M059J (cell line): Measurements from ENCODE around the gene NUP85. TPM values are rescaled to one million over a fixed set of nuclear protein-coding genes. Genes with fewer than 3 reads are reported as not detected.
"Not testable (repeated sequence)": the region's sequence is repeated elsewhere in the genome, so short reads cannot be mapped to it uniquely, and the experiment has no call there.

Experiments
- DNase-seq: peaks from one replicate; pipeline ENCODE4 v3.0.0-alpha.2; 2012; ENCODE audit warnings: low read depth
- total RNA-seq: library from RNA; depleted of rRNA; stranded (reverse); fragments of >200 nt; shearing (Covaris generic); gene quantifications from 2 replicates; pipeline ENCODE4 v1.2.3, GENCODE V29; 2014

The NUP85 gene
- total RNA-seq, 1 experiment from 2014 or later: 42.4 TPM

- DNase-seq: no peak
These were observed 35.6 kb downstream of the NUP85 start for GRCh38 chr17:75241143-75241430.

DNA sequence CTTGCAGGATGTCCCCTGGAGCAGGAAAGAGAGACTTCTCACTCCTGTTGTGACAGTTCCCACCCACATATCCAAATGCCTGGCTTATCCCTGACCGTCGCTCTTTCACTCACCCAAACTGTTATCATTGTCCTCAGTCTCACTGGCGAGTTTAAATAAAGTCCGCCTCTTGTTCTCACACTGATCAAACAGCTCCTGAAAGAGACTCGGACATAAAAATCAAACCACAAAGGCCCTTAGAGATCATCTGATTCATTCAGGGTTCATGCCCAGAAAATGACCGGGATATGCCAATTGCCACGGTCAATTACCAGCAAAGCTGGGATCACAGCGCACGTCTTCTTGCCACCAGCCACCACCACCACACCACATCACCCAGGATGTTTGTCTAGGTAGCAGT, 36.0 kb downstream of the NUP85 start:
- no peak for DNase-seq

DNA sequence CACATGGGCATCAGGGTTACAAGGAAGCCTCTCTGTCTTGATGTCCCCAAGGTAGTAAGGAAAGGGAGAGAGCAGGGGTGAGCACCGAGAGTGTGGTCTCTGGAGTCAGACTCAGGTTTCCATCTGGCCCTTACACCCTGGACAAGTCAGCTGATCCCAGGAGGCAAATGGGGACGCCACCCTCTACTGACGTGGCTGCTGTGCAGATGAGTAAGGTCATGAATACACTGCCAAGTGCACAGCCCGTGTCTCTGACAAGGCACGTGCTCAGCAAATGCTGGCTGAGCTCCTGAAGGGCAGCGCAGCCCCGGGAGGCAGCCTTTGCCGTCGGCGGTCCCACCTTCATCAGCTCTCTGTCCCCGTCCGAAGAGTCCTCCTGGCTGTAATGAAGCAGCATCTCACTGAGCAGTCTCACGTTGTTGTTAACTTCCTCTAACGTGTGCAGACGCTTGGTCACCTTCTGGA, 36.5 kb downstream of the NUP85 start:
- DNase-seq: no peak

- DNase-seq: no peak
These were observed 37.1 kb downstream of the NUP85 start for GRCh38 chr17:75242461-75243042.

GRCh38 chr17:75244133-75244866, 38.8 kb downstream of the NUP85 start:
- no peak for DNase-seq

GRCh38 chr17:75245011-75245410, 39.5 kb downstream of the NUP85 start:
- no peak for DNase-seq

DNA sequence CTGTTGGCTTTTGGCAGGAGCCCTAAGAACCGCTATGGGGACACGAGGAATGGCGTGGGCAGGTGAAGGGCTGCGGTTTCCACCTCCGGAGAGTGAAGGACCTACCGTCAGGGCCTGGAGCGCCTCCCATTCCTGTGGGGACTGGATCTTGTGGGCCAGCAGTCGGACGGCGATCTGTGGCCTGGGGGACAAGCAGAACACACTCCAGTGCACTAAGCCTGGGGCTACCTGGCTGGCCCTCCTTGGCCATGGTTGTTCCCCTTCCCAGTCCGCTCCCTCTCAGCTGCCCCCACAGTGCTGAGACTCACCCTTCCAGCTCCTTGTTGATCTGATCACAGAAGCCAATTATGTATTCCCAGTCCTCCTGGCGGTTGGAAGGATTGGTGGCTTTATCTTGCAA, 40.9 kb downstream of the NUP85 start:
- no peak for DNase-seq

- DNase-seq: no peak
These were observed 44.1 kb downstream of the NUP85 start for GRCh38 chr17:75249564-75249963.

DNA sequence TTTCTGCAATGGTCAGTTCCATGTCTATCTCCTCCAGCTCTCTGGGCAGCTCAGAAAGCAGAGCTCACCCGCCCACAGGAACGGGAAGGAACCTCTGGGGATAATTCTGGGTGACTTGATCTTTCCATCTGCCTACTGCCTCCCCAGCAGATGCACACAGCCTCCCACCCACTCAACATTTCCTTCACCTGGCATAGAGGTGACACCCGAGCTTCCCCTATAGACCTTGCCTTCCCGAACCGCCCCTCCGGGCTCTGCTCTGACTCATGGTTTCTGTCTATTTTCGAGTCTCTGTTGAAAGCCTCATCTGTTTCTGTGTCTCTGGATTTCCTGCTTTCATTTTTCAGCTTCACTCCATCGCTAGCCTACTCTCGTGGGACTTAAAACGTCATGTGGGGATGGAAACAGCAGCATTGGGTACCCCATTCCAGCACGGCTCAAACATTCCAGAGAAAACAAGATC, 44.6 kb downstream of the NUP85 start:
- no peak for DNase-seq

DNA sequence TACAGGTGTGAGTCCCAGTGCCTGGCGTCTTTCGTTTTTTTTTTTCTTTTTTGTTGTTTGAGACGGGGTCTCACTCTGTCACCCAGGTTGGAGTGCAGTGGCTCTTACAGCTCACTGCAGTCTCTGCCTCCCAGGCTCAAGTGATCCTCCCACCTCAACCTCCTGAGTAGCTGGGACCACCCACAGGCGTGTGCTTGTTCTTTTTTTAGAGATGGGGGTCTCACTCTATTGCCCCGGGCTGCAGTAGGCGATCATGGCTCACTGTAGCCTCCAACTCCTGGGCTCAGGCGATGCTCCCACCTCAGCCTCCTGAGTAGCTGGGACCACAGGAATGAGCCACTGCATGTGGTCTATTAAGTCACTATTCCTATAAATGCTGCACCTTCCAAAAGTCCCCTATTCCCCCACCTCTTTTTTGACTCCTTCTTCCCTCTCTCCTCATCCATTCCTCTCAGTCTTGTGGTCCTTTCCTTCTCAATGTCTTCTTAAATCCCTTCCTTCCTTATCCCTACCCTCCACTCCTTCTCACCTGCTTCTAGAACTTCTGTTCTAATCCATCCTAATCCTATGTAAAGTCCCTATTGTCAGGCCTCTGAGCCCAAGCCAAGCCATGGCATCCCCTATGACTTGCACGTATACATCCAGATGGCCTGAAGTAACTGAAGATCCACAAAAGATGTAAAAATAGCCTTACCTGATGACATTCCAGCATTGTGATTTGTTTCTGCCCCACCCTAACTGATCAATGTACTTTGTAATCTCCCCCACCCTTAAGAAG, 46.7 kb downstream of the NUP85 start:
- no peak for DNase-seq

- not testable (repeated sequence) for DNase-seq
These were observed 50.6 kb downstream of the NUP85 start for GRCh38 chr17:75255954-75256698.

- DNase-seq: not testable (repeated sequence)
These were observed 51.7 kb downstream of the NUP85 start for GRCh38 chr17:75257228-75257627.

GRCh38 chr17:75260641-75261335, 55.3 kb downstream of the NUP85 start:
- no peak for DNase-seq

GRCh38 chr17:75261336-75262111, 56.0 kb downstream of the NUP85 start, which contains the start of the genes GGA3 and MRPS7:
TSS of gene GGA3 (minus strand) at chr17:75261606. CDS start at chr17:75261587, 19 bp downstream.
TSS of gene MRPS7 (plus strand) at chr17:75261879. CDS start at chr17:75261901, 22 bp downstream.
- peak; percentile 87 for DNase-seq

GRCh38 chr17:75262112-75262606, 56.7 kb downstream of the NUP85 start:
- DNase-seq: peak; percentile 46

- no peak for DNase-seq
These were observed 57.6 kb downstream of the NUP85 start for GRCh38 chr17:75263055-75263454.

DNA sequence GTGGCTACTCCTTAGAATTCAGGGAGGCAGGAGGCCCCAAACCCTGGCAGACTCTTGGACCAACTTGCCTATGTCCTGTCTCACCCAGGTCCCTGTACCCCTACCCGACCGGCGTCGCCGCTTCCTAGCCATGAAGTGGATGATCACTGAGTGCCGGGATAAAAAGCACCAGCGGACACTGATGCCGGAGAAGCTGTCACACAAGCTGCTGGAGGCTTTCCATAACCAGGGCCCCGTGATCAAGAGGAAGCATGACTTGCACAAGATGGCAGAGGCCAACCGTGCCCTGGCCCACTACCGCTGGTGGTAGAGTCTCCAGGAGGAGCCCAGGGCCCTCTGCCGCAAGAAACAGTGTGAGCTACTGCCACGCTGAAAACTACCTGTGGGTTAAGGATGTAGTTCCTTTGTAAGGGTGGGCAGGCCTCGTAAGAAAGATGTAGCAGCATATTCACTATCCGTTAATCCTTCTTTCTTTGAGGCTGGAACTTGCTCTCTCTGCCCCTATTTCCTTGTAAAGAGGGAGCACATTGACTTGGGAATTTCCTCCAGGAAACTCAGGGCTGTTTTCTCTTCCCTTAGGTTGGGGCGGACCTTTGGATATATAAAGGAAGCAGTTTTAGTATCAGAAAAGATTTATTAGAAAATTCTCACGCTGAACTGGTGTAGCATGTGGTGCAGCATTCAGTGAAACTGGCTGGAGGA, 60.3 kb downstream of the NUP85 start:
- no peak for DNase-seq

DNA sequence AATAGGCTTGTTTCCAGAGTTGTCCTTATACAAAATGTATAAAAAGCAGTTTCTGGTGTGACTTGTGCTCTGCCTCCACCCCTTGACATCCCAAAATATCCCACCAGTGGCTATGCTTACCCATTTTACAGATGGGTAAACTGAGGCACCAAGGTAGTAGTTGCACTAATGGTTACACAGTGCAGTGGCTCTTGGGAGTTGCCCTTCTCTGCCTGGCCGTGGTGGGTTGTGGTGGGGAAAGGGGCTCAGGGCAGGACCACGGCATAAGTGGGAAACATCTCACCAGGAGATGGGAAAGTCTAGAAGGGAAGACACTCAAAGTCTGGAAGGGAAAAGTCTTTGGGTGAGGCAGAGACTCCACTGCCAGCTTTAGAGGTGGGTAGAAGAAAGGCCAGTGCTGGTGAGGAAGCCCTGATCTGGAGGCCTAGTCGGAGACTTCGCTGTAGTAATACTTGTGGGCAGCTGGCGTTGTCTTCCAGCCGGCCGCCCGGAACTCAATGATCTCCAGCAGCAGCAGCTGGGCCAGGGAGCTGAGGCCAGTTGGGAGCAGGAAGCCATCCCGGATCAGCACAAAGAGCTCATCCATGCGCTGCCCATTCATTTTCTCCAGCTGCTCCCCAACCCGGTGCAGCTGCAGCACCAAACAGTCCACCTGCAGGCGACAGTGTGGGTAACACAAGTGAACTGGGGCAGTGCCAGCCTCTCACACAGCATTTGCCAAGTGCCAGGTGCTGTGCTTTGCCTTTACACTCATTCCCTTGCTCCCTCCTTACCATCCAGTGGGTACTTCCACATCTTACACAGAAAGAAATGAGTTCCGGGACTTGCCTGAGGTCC, 61.1 kb downstream of the NUP85 start:
- DNase-seq: no peak

- DNase-seq: no peak
These were observed 61.6 kb downstream of the NUP85 start for GRCh38 chr17:75267153-75267410.
